Nephron (organoid): ENCODE results near the gene SBNO1.
"Not testable (repeated sequence)": the region's sequence is repeated elsewhere in the genome, so short reads cannot be mapped to it uniquely, and the experiment has no call there.

Source experiments
- H3K27ac Mint-ChIP-seq, 3 experiments: 2 replicates each; pipeline ENCODE4 v1.8.0; 2020; ENCODE audit warnings: mixed read lengths in 3 of 3, mild to moderate bottlenecking in 2 of 3, moderate library complexity in 1 of 3
- H3K27me3 Mint-ChIP-seq: 2 replicates; pipeline ENCODE4 v1.8.0; 2021; ENCODE audit warnings: low read depth, mild to moderate bottlenecking, moderate library complexity, mixed read lengths
- H3K36me3 Mint-ChIP-seq: 2 replicates; pipeline ENCODE4 v1.8.0; 2020; ENCODE audit warnings: low read depth, mixed read lengths
- H3K4me1 Mint-ChIP-seq: 2 replicates; pipeline ENCODE4 v1.8.0; 2020; ENCODE audit warnings: mixed read lengths
- H3K4me3 Mint-ChIP-seq, 3 experiments: 2 replicates each; pipeline ENCODE4 v1.8.0; 2020; ENCODE audit warnings: mild to moderate bottlenecking in 3 of 3, mixed read lengths in 3 of 3, moderate library complexity in 2 of 3
- H3K9me3 Mint-ChIP-seq: 2 replicates; pipeline ENCODE4 v1.8.0; 2020; ENCODE audit warnings: mixed read lengths
- CTCF ChIP-seq, 3 experiments: fragments of 200-600 bp; sonication (generic); IDR thresholded peaks; one replicate each; pipeline ENCODE4 v1.5.0; 2021; ENCODE audit warnings: antibody characterized with exemption in 3 of 3; ENCODE audit not compliant: unreplicated experiment in 3 of 3

The SBNO1 gene

GRCh38 chr12:123384994-123385376 is 20.3 kb upstream of the SBNO1 start:
- peak overlapping the region; percentile 89 to 96 (median 95) for H3K4me3 Mint-ChIP-seq
- H3K36me3 Mint-ChIP-seq: no peaks in the 10 kb centered on the region
- no peaks in the 10 kb centered on the region for H3K9me3 Mint-ChIP-seq
- no peak for TF ChIP-seq CTCF (IDR thresholded peaks at IDR 0.05; ENCODE audit: unreplicated experiment in 3 of 3)
- H3K27me3 Mint-ChIP-seq: no peaks in the 10 kb centered on the region
- no peak overlapping the region for H3K27ac Mint-ChIP-seq
- H3K4me1 Mint-ChIP-seq: peaks cover 17% of the 10 kb centered on the region

DNA sequence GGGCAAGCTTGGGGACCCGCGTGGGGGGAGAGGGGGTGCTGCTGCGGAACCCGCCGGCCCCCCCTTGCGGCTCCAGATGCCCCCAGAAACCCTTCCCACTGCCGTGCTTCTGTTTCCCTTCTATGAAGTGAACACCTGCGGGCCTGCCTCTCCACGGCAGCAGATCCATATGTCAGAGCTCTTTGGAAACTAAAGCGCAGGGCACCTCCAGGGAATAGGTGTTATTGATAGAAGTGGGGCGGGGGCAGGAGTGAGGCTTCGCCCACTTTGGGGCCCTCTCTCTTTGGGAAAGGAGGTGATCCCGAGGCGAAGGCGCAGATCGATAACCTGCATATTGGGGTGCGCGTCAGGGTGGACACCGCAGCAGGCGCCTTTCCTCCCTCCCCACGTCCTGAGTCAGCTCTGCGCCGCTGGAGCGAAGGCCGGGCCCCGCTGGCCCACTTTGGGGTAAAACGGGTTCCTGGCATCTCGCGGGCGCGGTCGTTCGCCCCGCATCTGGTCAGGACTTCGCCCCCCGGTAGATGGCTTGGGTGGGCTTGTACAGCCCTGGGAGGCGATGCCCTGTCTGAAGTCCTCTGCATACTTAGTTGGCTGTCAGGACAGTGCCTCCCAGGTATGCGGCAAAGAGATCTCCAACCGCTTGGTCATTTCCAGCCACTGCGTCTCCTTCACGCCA is 19.8 kb upstream of the SBNO1 start:
- TF ChIP-seq CTCF (IDR thresholded peaks at IDR 0.05; ENCODE audit: unreplicated experiment in 3 of 3): no peak
- Mint-ChIP-seq H3K9me3 (no peaks in the 10 kb centered on the region), H3K36me3 (no peaks in the 10 kb centered on the region), H3K4me1 (peaks cover 15% of the 10 kb centered on the region), H3K4me3 (peak overlapping the region; percentile 89 to 96 (median 95)), H3K27me3 (no peaks in the 10 kb centered on the region), H3K27ac (peak overlapping the region in 1 of 3 experiments; percentile 91)

GRCh38 chr12:123382684-123383083 is 18.0 kb upstream of the SBNO1 start:
- Mint-ChIP-seq H3K36me3 (no peaks in the 10 kb centered on the region), H3K4me1 (peaks cover 8% of the 10 kb centered on the region), H3K27me3 (no peaks in the 10 kb centered on the region), H3K4me3 (peak overlapping the region; percentile 75 to 95 (median 79)), H3K27ac (peak overlapping the region in 1 of 3 experiments; percentile 40), H3K9me3 (no peaks in the 10 kb centered on the region)
- no peak for TF ChIP-seq CTCF (IDR thresholded peaks at IDR 0.05; ENCODE audit: unreplicated experiment in 3 of 3)

GRCh38 chr12:123379391-123379790 is 14.7 kb upstream of the SBNO1 start:
- TF ChIP-seq CTCF (IDR thresholded peaks at IDR 0.05; ENCODE audit: unreplicated experiment in 3 of 3): no peak
- no peak overlapping the region for H3K4me3 Mint-ChIP-seq
- no peaks in the 10 kb centered on the region for H3K4me1 Mint-ChIP-seq
- no peak overlapping the region for H3K27ac Mint-ChIP-seq
- H3K9me3 Mint-ChIP-seq: no peaks in the 10 kb centered on the region
- H3K36me3 Mint-ChIP-seq: no peaks in the 10 kb centered on the region
- H3K27me3 Mint-ChIP-seq: no peaks in the 10 kb centered on the region

GRCh38 chr12:123372415-123372814 is 7.8 kb upstream of the SBNO1 start:
- H3K36me3 Mint-ChIP-seq, H3K4me1 Mint-ChIP-seq, H3K27me3 Mint-ChIP-seq, H3K4me3 Mint-ChIP-seq, H3K9me3 Mint-ChIP-seq: not testable (repeated sequence)
- peak overlapping the region in 1 of 3 experiments; percentile 72 for H3K27ac Mint-ChIP-seq

DNA sequence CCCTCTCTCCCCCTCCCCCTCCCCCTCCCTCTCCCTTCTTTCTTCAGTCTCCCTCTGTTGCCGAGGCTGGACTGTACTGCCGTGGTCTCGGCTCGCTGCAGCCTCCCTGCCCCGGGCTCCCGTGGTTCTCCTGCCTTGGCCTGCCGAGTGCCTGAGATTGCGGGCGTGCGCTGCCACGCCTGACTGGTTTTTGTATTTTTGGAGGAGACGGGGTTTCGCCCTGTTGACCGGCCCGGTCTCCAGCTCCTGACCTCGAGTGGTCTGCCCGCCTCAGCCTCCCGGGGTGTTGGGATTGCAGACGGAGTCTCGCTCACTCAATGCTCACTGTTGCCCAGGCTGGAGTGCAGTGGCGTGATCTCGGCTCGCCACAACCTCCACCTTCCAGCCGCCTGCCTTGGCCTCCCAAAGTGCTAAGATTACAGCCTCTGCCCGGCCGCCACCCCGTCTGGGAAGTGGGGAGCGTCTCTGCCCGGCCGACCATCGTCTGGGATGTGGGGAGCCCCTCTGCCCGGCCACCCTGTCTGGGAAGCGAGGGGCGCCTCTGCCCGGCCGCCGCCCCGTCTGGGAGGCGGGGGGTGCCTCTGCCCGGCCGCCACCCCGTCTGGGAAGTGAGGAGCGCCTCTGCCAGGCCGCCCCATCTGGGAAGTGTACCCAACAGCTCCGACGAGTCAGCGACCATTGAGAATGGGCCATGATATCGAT is 7.2 kb upstream of the SBNO1 start:
- H3K27ac Mint-ChIP-seq: peak overlapping the region in 1 of 3 experiments; percentile 72
- not testable (repeated sequence) for H3K4me1 Mint-ChIP-seq, H3K27me3 Mint-ChIP-seq, H3K36me3 Mint-ChIP-seq, H3K9me3 Mint-ChIP-seq, H3K4me3 Mint-ChIP-seq

DNA sequence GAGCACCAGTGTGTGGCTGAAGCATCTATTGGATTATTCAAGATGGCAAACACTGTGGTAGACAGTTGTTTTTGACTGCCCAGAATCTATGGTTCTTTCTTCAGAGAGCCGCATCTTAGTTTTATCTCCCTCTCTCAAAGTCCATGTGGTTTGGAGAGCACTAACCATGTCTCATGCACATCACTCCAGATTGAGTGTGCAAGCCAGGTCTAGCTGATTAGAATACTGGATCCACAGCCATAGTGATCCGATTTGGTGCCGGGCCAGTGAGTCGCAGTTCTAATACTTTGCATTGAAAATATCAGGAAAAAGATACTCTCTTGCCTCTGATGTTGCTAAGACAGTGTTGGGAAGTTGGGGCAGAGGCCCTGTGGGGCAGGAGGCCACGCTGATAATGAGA is 4.6 kb upstream of the SBNO1 start:
- TF ChIP-seq CTCF (IDR thresholded peaks at IDR 0.05; ENCODE audit: unreplicated experiment in 3 of 3): no peak
- H3K9me3 Mint-ChIP-seq: no peaks in the 10 kb centered on the region
- H3K4me1 Mint-ChIP-seq: peaks cover 6% of the 10 kb centered on the region
- H3K27me3 Mint-ChIP-seq: no peaks in the 10 kb centered on the region
- no peaks in the 10 kb centered on the region for H3K36me3 Mint-ChIP-seq
- H3K27ac Mint-ChIP-seq: peak overlapping the region in 2 of 3 experiments; percentile 61 to 70
- H3K4me3 Mint-ChIP-seq: peak overlapping the region in 1 of 3 experiments; percentile 21

- H3K4me1 Mint-ChIP-seq, H3K9me3 Mint-ChIP-seq, H3K27me3 Mint-ChIP-seq, H3K27ac Mint-ChIP-seq, H3K36me3 Mint-ChIP-seq, H3K4me3 Mint-ChIP-seq: not testable (repeated sequence)
Measured at GRCh38 chr12:123368431-123368830, 3.8 kb upstream of the SBNO1 start.
